Nephron progenitor cell (in vitro differentiated cells): ENCODE data around the gene ADD2.

Experiments
- DNase-seq: peaks from one replicate; pipeline ENCODE4 v3.0.0; 2021
- H3K27ac Mint-ChIP-seq: 2 replicates; pipeline ENCODE4 v1.8.0; 2021; ENCODE audit warnings: mild to moderate bottlenecking, moderate library complexity, mixed read lengths
- H3K27me3 Mint-ChIP-seq: 2 replicates; pipeline ENCODE4 v1.8.0; 2021; ENCODE audit warnings: mild to moderate bottlenecking, low read depth, mixed read lengths; ENCODE audit not compliant: poor library complexity
- H3K36me3 Mint-ChIP-seq: 2 replicates; pipeline ENCODE4 v1.8.0; 2021; ENCODE audit warnings: low read depth, mixed read lengths
- H3K4me1 Mint-ChIP-seq: 2 replicates; pipeline ENCODE4 v1.8.0; 2021; ENCODE audit warnings: mixed read lengths
- H3K4me3 Mint-ChIP-seq: 2 replicates; pipeline ENCODE4 v1.8.0; 2021; ENCODE audit warnings: mild to moderate bottlenecking, moderate library complexity, mixed read lengths
- H3K9me3 Mint-ChIP-seq: 2 replicates; pipeline ENCODE4 v1.8.0; 2021; ENCODE audit warnings: mild to moderate bottlenecking, moderate library complexity, mixed read lengths
- CTCF ChIP-seq: fragments of 200-600 bp; sonication (generic); IDR thresholded peaks from 2 replicates; pipeline ENCODE4 v1.5.0; 2021; ENCODE audit warnings: antibody characterized with exemption

Gene ADD2

GRCh38 chr2:70710038-70710690 lies 57.8 kb downstream of the ADD2 start:
- no peak for DNase-seq
- Mint-ChIP-seq H3K4me3 (no peak overlapping the region), H3K36me3 (peaks cover 14% of the 10 kb centered on the region), H3K4me1 (peaks cover 7% of the 10 kb centered on the region), H3K27me3 (peaks cover 6% of the 10 kb centered on the region), H3K27ac (no peak overlapping the region), H3K9me3 (no peaks in the 10 kb centered on the region)
- no peak for TF ChIP-seq CTCF

GRCh38 chr2:70709275-70710037 lies 58.5 kb downstream of the ADD2 start:
- H3K36me3 Mint-ChIP-seq: peaks cover 14% of the 10 kb centered on the region
- no peaks in the 10 kb centered on the region for H3K9me3 Mint-ChIP-seq

GRCh38 chr2:70708376-70709199 lies 59.4 kb downstream of the ADD2 start:
- no peak for DNase-seq
- no peak overlapping the region for H3K27ac Mint-ChIP-seq

More at GRCh38 chr2:70709275-70710037, 58.5 kb downstream of the ADD2 start:
- H3K4me3 Mint-ChIP-seq: no peak overlapping the region
- peaks cover 6% of the 10 kb centered on the region for H3K27me3 Mint-ChIP-seq
- DNase-seq: no peak
- no peak for TF ChIP-seq CTCF
- peaks cover under 1% of the 10 kb centered on the region for H3K4me1 Mint-ChIP-seq
- no peak overlapping the region for H3K27ac Mint-ChIP-seq

GRCh38 chr2:70707706-70708105 lies 60.3 kb downstream of the ADD2 start:
- TF ChIP-seq CTCF: no peak
- Mint-ChIP-seq H3K27ac (no peak overlapping the region), H3K4me1 (no peaks in the 10 kb centered on the region), H3K9me3 (no peaks in the 10 kb centered on the region), H3K27me3 (peaks cover 6% of the 10 kb centered on the region), H3K36me3 (peaks cover 14% of the 10 kb centered on the region), H3K4me3 (no peak overlapping the region)
- no peak for DNase-seq

More at GRCh38 chr2:70708376-70709199, 59.4 kb downstream of the ADD2 start:
- Mint-ChIP-seq H3K9me3 (no peaks in the 10 kb centered on the region), H3K36me3 (peaks cover 14% of the 10 kb centered on the region), H3K4me1 (no peaks in the 10 kb centered on the region), H3K27me3 (peaks cover 6% of the 10 kb centered on the region), H3K4me3 (no peak overlapping the region)
- TF ChIP-seq CTCF: no peak

GRCh38 chr2:70706026-70706795 lies 61.8 kb downstream of the ADD2 start:
- DNase-seq: no peak
- Mint-ChIP-seq H3K4me1 (no peaks in the 10 kb centered on the region), H3K36me3 (peaks cover 8% of the 10 kb centered on the region), H3K9me3 (no peaks in the 10 kb centered on the region), H3K27ac (no peak overlapping the region), H3K4me3 (no peak overlapping the region), H3K27me3 (peaks cover 6% of the 10 kb centered on the region)
- no peak for TF ChIP-seq CTCF
